ENCODE measurements around the gene BUD23.

The BUD23 gene

GRCh38 chr7:73742753-73743641 lies 59.6 kb downstream of the BUD23 start:
- DNase-seq = no peak

- no peak for DNase-seq
Measured at GRCh38 chr7:73746378-73746777, 63.0 kb downstream of the BUD23 start.
